SK-N-SH (cell line): ENCODE data around the gene WIZ. TPM values are rescaled to one million over a fixed set of nuclear protein-coding genes. Genes with fewer than 3 reads are reported as not detected.

Experiments used
- CTCF ChIA-PET: fragments of 300-600, 350-600 bp; formaldehyde crosslinking; extraction: SDS; loops from one replicate; lab custom pipeline; 2021; lab: Yijun Ruan, JAX
- POLR2A ChIA-PET: fragments of 350-600 bp; sonication (Branson Sonifier 250); formaldehyde crosslinking; extraction: SDS; loops from one replicate; lab custom pipeline; 2020; ENCODE audit warnings: antibody characterized with exemption, inconsistent platforms; lab: Yijun Ruan, JAX
- DNase-seq: peaks from one replicate; pipeline ENCODE4 v3.0.0; 2012
- H2AFZ ChIP-seq: fragments of 200-600 bp; sonication (generic); 2 replicates; pipeline ENCODE4 v1.8.1; 2016; ENCODE audit warnings: antibody characterized with exemption, mild to moderate bottlenecking, low read depth
- H3F3A ChIP-seq: fragments of 200-600 bp; sonication (generic); replicated peaks from 2 replicates; pipeline ENCODE3; 2016; ENCODE audit warnings: antibody characterized with exemption, mild to moderate bottlenecking; ENCODE audit not compliant: insufficient read depth
- H3K27ac ChIP-seq, 2 experiments: fragments of 200-500 bp in 1 of 2; fragments of 200-600 bp in 1 of 2; sonication (Bioruptor generic) in 1 of 2; sonication (generic), shearing (Covaris generic) in 1 of 2; 2 replicates each; pipeline versions ENCODE4 v1.5.1 to v1.6.1; 2014 to 2016; ENCODE audit warnings: low read depth in 2 of 2, inconsistent platforms in 1 of 2, low read length in 1 of 2, mild to moderate bottlenecking in 1 of 2, mixed read lengths in 1 of 2
- H3K27me3 ChIP-seq: fragments of 200-600 bp; sonication (generic), shearing (Covaris generic); 2 replicates; pipeline ENCODE4 v1.6.1; 2016; ENCODE audit warnings: mixed run types; ENCODE audit not compliant: insufficient read depth
- H3K36me3 ChIP-seq, 2 experiments: fragments of 200-500 bp in 1 of 2; fragments of 200-600 bp in 1 of 2; sonication (Bioruptor generic) in 1 of 2; sonication (generic) in 1 of 2; replicated peaks in 1 of 2; 2 replicates each; pipeline versions ENCODE3 to v1.5.1; 2014 to 2016; ENCODE audit warnings: low read length in 1 of 2, mild to moderate bottlenecking in 1 of 2; ENCODE audit not compliant: insufficient read depth in 2 of 2, control insufficient read depth in 1 of 2
- H3K4me1 ChIP-seq, 2 experiments: fragments of 200-500 bp in 1 of 2; fragments of 200-600 bp in 1 of 2; sonication (Bioruptor generic) in 1 of 2; sonication (generic), shearing (Covaris generic) in 1 of 2; 2 replicates each; pipeline versions ENCODE4 v1.5.1 to v1.6.1; 2014 to 2016; ENCODE audit warnings: low read depth in 1 of 2, low read length in 1 of 2, mixed run types in 1 of 2; ENCODE audit not compliant: insufficient read depth in 2 of 2, control insufficient read depth in 1 of 2
- H3K4me2 ChIP-seq: fragments of 200-600 bp; sonication (generic), shearing (Covaris generic); 2 replicates; pipeline ENCODE4 v1.6.1; 2017; ENCODE audit warnings: mixed run types
- H3K4me3 ChIP-seq, 2 experiments: fragments of 200-500 bp in 1 of 2; fragments of 200-600 bp in 1 of 2; sonication (Bioruptor generic) in 1 of 2; sonication (generic), shearing (Covaris generic) in 1 of 2; 2 replicates each; pipeline versions ENCODE4 v1.5.1 to v1.8.1; 2014 to 2016; ENCODE audit warnings: low read depth in 2 of 2, inconsistent platforms in 1 of 2, low read length in 1 of 2, mild to moderate bottlenecking in 1 of 2, mixed read lengths in 1 of 2, moderate library complexity in 1 of 2
- H3K79me2 ChIP-seq: fragments of 200-600 bp; sonication (generic); 2 replicates; pipeline ENCODE4 v1.8.1; 2017; ENCODE audit warnings: mild to moderate bottlenecking; ENCODE audit not compliant: insufficient read depth
- H3K9ac ChIP-seq: fragments of 200-600 bp; sonication (generic); 2 replicates; pipeline ENCODE4 v1.6.1; 2017; ENCODE audit warnings: mixed run types
- H3K9me2 ChIP-seq: fragments of 200-600 bp; sonication (generic); 2 replicates; pipeline ENCODE4 v1.6.1; 2017; ENCODE audit warnings: mixed run types
- H3K9me3 ChIP-seq: fragments of 200-600 bp; sonication (generic); 2 replicates; pipeline ENCODE4 v1.6.1; 2017; ENCODE audit warnings: mixed run types, mild to moderate bottlenecking, moderate library complexity
- H4K20me1 ChIP-seq: fragments of 200-600 bp; sonication (generic); 2 replicates; pipeline ENCODE4 v1.6.1; 2017; ENCODE audit warnings: mild to moderate bottlenecking, mixed run types; ENCODE audit not compliant: insufficient read depth
- ELF1 ChIP-seq: IDR thresholded peaks from 2 replicates; pipeline ENCODE4 v1.4.0; 2012
- EP300 ChIP-seq, 2 experiments: IDR thresholded peaks; 2 replicates each; pipeline versions ENCODE4 v1.4.0 to v1.6.1; 2012; ENCODE audit warnings: borderline replicate concordance in 1 of 2, low read depth in 1 of 2, low read length in 1 of 2
- FOSL2 ChIP-seq: IDR thresholded peaks from 2 replicates; pipeline ENCODE4 v1.4.0; 2012; ENCODE audit warnings: low read depth, mild to moderate bottlenecking, moderate library complexity, borderline replicate concordance
- FOXM1 ChIP-seq: IDR thresholded peaks from 2 replicates; pipeline ENCODE4 v1.4.0; 2012; ENCODE audit warnings: low read depth, mild to moderate bottlenecking
- MEF2A ChIP-seq: IDR thresholded peaks from 2 replicates; pipeline ENCODE4 v1.4.0; 2012; ENCODE audit warnings: low read depth, borderline replicate concordance
- MXI1 ChIP-seq: IDR thresholded peaks from 2 replicates; pipeline ENCODE4 v1.6.1; 2012; ENCODE audit warnings: mild to moderate bottlenecking, low read depth, low read length, improper control_type of control experiment
- NFIC ChIP-seq: IDR thresholded peaks from 2 replicates; pipeline ENCODE4 v1.4.0; 2012; ENCODE audit warnings: borderline replicate concordance
- NRF1 ChIP-seq: IDR thresholded peaks from 2 replicates; pipeline ENCODE4 v1.6.1; 2012; ENCODE audit warnings: low read depth, mild to moderate bottlenecking, low read length
- POLR2AphosphoS5 ChIP-seq: IDR thresholded peaks from 2 replicates; pipeline ENCODE4 v1.6.1; 2012; ENCODE audit warnings: low read depth, low read length
- RAD21 ChIP-seq: IDR thresholded peaks from 2 replicates; pipeline ENCODE4 v1.6.1; 2012; ENCODE audit warnings: mild to moderate bottlenecking, low read length
- RCOR1 ChIP-seq: fragments of 150-350 bp; IDR thresholded peaks from 2 replicates; pipeline ENCODE4 v1.6.1; 2017; ENCODE audit warnings: antibody characterized with exemption, low read length
- RFX5 ChIP-seq: IDR thresholded peaks from 2 replicates; pipeline ENCODE4 v1.6.1; 2012; ENCODE audit warnings: mild to moderate bottlenecking, improper control_type of control experiment, low read length
- RXRA ChIP-seq: IDR thresholded peaks from 2 replicates; pipeline ENCODE4 v1.4.0; 2012; ENCODE audit warnings: low read depth, mild to moderate bottlenecking, borderline replicate concordance
- SIN3A ChIP-seq: IDR thresholded peaks from 2 replicates; pipeline ENCODE4 v1.6.1; 2012; ENCODE audit warnings: low read depth, mild to moderate bottlenecking, low read length, moderate library complexity, borderline replicate concordance
- SMC3 ChIP-seq: IDR thresholded peaks from 2 replicates; pipeline ENCODE4 v1.6.1; 2012; ENCODE audit warnings: low read depth, low read length, improper control_type of control experiment
- WGBS: methylation state at CpG from one replicate; pipeline ENCODE4 v1.1.6; 2017; ENCODE audit warnings: low lambda C conversion rate; 5-methylcytosine and 5-hydroxymethylcytosine counted together
- polyA plus RNA-seq, 3 experiments: library from polyadenylated mRNA; depleted of rRNA; stranded (reverse); fragments of >200 nt; gene quantifications; 2 replicates each; pipeline ENCODE4 v1.2.3, GENCODE V29; 2012
- TF ChIP-seq, protein P1 (sequence below): IDR thresholded peaks from 2 replicates; pipeline ENCODE4; 2012
- TF ChIP-seq, protein P2 (sequence below): fragments of 200-600 bp; sonication (generic); IDR thresholded peaks from 2 replicates; pipeline ENCODE4 v1.6.1; 2017; ENCODE audit warnings: antibody characterized with exemption, mild to moderate bottlenecking, moderate library complexity
- TF ChIP-seq, protein P3 (sequence below): fragments of 150-350 bp; IDR thresholded peaks from 2 replicates; pipeline ENCODE4 v1.6.1; 2016; ENCODE audit warnings: mild to moderate bottlenecking, low read depth, low read length
- TF ChIP-seq, protein P4 (sequence below): IDR thresholded peaks from 2 replicates; pipeline ENCODE4 v1.4.0; 2012; ENCODE audit warnings: low read depth
- TF ChIP-seq, protein P5 (sequence below): fragments of 150-350 bp; IDR thresholded peaks from 2 replicates; pipeline ENCODE4 v1.6.1; 2017; ENCODE audit warnings: antibody characterized with exemption, low read length, low read depth, borderline replicate concordance

The WIZ gene
- polyA plus RNA-seq, 1 of the 3 experiments (the other 2 are of a cell fraction): 15.5 TPM

DNA sequence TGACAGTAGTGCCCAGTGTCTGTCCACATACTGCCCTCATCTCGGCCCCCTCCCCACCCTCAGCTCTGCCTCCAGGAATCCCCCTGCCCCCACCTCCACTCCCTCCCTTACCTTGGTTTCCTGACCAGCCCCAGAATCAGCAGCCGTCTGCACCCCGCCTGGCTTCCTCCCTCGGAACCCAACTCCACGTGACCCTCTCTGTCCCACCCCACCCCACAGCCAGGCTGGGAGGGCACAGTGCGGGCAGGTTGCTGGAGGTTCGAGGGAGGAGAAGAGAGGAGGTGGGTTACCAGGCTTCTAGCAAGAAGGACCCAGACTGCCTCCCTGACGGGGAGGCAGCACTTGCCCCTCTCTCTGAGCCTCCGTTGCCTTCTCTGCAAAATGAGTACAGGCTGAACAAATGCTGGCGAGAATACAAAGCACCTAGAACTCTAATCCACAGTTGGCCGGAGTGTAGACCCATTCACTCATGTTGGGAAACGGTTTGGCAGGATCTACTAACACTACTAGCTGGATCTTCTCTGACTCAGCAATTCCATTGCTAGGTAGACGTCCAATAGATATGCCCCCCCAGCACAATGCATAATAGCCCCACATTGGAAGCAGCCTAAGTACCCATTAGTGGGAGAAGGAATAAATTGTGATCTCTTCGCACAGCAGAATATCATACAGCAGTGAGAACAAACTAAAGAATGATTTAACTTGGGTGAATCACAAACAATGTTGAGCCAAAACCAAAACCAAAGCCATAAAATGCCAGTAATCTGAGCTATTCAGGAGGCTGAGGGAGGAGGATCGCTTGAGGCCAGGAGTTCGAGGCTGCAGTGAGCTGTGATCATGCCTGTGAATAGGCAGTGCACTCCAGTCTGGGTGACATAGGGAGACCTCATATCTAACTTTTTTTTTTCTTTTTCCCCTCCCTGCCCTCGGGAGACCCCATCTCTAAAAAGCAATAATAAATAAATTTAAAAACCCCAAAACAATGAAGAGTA lies 14.9 kb upstream of the WIZ start, which contains the start of gene RASAL3:
Gene RASAL3 (minus strand): TSS at position 151 of the 992 bp plus-strand sequence. CDS start 186 bp downstream, outside the sequence.
- no peak for DNase-seq
- WGBS: 39% methylated on average over 16 of the region's 17 CpGs
- Histone ChIP-seq H3K4me1 (no peaks in the 10 kb centered on the region), H3K36me3 (no peaks in the 10 kb centered on the region), H3F3A (peaks cover 8% of the 10 kb centered on the region), H3K4me3 (no peak within 1 kb of the TSS), H3K9ac (no peak within 1 kb of the TSS), H3K27me3 (peaks cover 32% of the 10 kb centered on the region), H3K9me3 (no peaks in the 10 kb centered on the region), H3K9me2 (no peaks in the 10 kb centered on the region), H3K27ac (no peak within 1 kb of the TSS), H4K20me1 (no peaks in the 10 kb centered on the region), H3K4me2 (no peak within 1 kb of the TSS), H3K79me2 (no peaks in the 10 kb centered on the region), H2AFZ (no peak within 1 kb of the TSS)
- ChIA-PET POLR2A (no interaction called here), CTCF (no interaction called here)
- TF ChIP-seq RFX5 (no peak), NFIC (no peak), MXI1 (no peak), RAD21 (no peak), MEF2A (no peak), FOSL2 (no peak), POLR2AphosphoS5 (no peak), FOXM1 (no peak), ELF1 (no peak), NRF1 (no peak), EP300 (IDR thresholded peaks at IDR 0.05; ENCODE audit: borderline replicate concordance in 1 of 2, low read depth in 1 of 2, low read length in 1 of 2) (no peak), SIN3A (no peak), RXRA (no peak), SMC3 (no peak), RCOR1 (no peak)
- TF ChIP-seq, protein P1, sequence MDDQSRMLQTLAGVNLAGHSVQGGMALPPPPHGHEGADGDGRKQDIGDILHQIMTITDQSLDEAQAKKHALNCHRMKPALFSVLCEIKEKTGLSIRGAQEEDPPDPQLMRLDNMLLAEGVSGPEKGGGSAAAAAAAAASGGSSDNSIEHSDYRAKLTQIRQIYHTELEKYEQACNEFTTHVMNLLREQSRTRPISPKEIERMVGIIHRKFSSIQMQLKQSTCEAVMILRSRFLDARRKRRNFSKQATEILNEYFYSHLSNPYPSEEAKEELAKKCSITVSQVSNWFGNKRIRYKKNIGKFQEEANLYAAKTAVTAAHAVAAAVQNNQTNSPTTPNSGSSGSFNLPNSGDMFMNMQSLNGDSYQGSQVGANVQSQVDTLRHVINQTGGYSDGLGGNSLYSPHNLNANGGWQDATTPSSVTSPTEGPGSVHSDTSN: no peak
- TF ChIP-seq, protein P2, sequence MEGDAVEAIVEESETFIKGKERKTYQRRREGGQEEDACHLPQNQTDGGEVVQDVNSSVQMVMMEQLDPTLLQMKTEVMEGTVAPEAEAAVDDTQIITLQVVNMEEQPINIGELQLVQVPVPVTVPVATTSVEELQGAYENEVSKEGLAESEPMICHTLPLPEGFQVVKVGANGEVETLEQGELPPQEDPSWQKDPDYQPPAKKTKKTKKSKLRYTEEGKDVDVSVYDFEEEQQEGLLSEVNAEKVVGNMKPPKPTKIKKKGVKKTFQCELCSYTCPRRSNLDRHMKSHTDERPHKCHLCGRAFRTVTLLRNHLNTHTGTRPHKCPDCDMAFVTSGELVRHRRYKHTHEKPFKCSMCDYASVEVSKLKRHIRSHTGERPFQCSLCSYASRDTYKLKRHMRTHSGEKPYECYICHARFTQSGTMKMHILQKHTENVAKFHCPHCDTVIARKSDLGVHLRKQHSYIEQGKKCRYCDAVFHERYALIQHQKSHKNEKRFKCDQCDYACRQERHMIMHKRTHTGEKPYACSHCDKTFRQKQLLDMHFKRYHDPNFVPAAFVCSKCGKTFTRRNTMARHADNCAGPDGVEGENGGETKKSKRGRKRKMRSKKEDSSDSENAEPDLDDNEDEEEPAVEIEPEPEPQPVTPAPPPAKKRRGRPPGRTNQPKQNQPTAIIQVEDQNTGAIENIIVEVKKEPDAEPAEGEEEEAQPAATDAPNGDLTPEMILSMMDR: no peak
- TF ChIP-seq, protein P3, sequence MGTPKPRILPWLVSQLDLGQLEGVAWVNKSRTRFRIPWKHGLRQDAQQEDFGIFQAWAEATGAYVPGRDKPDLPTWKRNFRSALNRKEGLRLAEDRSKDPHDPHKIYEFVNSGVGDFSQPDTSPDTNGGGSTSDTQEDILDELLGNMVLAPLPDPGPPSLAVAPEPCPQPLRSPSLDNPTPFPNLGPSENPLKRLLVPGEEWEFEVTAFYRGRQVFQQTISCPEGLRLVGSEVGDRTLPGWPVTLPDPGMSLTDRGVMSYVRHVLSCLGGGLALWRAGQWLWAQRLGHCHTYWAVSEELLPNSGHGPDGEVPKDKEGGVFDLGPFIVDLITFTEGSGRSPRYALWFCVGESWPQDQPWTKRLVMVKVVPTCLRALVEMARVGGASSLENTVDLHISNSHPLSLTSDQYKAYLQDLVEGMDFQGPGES: no peak
- TF ChIP-seq, protein P4, sequence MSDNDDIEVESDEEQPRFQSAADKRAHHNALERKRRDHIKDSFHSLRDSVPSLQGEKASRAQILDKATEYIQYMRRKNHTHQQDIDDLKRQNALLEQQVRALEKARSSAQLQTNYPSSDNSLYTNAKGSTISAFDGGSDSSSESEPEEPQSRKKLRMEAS: no peak
- TF ChIP-seq, protein P5, sequence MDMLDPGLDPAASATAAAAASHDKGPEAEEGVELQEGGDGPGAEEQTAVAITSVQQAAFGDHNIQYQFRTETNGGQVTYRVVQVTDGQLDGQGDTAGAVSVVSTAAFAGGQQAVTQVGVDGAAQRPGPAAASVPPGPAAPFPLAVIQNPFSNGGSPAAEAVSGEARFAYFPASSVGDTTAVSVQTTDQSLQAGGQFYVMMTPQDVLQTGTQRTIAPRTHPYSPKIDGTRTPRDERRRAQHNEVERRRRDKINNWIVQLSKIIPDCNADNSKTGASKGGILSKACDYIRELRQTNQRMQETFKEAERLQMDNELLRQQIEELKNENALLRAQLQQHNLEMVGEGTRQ: no peak
